ENCODE data around the gene PABPN1. TPM values are rescaled to one million over a fixed set of nuclear protein-coding genes. Genes with fewer than 3 reads are reported as not detected.

Gene PABPN1
- total RNA-seq, 1 donor from 2014 or later: 134 TPM

DNA sequence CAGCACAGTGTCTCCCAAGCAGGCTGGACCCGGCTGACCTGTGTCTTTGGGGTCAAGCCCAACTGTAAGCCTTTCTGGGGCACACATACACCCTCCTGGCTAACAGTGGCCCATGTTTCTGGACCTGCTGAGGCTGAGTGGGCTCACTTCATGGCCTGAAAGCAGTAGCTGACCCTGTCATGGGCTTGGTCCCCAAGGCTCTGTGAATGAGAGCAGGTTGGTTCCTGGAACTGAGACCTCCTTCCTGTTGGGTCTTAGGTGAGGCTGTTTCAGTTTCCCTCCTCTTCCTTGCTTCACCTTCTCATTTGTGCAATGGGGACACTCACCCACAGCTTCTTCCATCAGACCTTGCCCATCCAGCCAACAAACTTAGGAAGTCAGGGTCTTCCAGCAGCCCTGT, 50.6 kb downstream of the PABPN1 start:
- FAIRE-seq: no peak
- no peaks in the 10 kb centered on the region for H3K36me3 ChIP-seq (ENCODE audit: control insufficient read depth, insufficient read depth, low read length)
- H3K27me3 ChIP-seq (ENCODE audit: control insufficient read depth, insufficient read depth, low read length): no peaks in the 10 kb centered on the region
- no peak for DNase-seq (ENCODE audit: low read depth)
- TF ChIP-seq, protein P1, sequence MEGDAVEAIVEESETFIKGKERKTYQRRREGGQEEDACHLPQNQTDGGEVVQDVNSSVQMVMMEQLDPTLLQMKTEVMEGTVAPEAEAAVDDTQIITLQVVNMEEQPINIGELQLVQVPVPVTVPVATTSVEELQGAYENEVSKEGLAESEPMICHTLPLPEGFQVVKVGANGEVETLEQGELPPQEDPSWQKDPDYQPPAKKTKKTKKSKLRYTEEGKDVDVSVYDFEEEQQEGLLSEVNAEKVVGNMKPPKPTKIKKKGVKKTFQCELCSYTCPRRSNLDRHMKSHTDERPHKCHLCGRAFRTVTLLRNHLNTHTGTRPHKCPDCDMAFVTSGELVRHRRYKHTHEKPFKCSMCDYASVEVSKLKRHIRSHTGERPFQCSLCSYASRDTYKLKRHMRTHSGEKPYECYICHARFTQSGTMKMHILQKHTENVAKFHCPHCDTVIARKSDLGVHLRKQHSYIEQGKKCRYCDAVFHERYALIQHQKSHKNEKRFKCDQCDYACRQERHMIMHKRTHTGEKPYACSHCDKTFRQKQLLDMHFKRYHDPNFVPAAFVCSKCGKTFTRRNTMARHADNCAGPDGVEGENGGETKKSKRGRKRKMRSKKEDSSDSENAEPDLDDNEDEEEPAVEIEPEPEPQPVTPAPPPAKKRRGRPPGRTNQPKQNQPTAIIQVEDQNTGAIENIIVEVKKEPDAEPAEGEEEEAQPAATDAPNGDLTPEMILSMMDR (IDR thresholded peaks at IDR 0.05; ENCODE audit: insufficient read depth, low read length, severe bottlenecking): no peak
- H3K4me3 ChIP-seq (ENCODE audit: low read depth, low read length): no peak overlapping the region

DNA sequence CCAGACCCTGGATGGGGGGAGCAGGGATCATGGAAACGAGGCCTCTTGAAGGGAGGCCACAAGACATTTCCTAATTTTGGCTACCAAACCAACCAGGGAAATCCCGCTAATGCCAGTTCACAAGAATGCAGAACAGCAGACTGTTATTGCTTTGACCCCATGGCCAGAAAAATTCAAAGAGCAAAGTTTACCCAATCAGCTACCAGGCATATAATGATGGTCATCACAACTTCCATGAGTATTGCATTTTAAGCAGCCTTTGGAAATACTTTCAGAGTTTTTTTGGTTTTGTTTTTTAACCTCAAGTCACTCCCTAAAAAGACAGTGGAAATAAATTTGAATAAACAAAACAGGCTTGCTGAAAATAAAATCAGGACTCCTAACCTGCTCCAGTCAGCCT, 51.3 kb downstream of the PABPN1 start, which contains the start of gene IL25:
Gene IL25, plus strand, starts transcription at position 301 of the 400 bp plus-strand sequence.
- Histone ChIP-seq H3K27me3 (ENCODE audit: control insufficient read depth, insufficient read depth, low read length) (no peaks in the 10 kb centered on the region), H3K36me3 (ENCODE audit: control insufficient read depth, insufficient read depth, low read length) (no peaks in the 10 kb centered on the region), H3K4me3 (ENCODE audit: low read depth, low read length) (no peak within 1 kb of the TSS)
- DNase-seq (ENCODE audit: low read depth): no peak
- TF ChIP-seq, protein P1 (IDR thresholded peaks at IDR 0.05; ENCODE audit: insufficient read depth, low read length, severe bottlenecking): no peak
- FAIRE-seq: no peak

DNA sequence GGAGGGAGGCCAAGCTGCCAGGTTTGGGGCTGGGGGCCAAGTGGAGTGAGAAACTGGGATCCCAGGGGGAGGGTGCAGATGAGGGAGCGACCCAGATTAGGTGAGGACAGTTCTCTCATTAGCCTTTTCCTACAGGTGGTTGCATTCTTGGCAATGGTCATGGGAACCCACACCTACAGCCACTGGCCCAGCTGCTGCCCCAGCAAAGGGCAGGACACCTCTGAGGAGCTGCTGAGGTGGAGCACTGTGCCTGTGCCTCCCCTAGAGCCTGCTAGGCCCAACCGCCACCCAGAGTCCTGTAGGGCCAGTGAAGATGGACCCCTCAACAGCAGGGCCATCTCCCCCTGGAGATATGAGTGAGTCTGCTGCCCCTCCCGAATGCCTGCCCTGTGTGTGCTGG, 51.8 kb downstream of the PABPN1 start:
- Histone ChIP-seq H3K27me3 (ENCODE audit: control insufficient read depth, insufficient read depth, low read length) (no peaks in the 10 kb centered on the region), H3K4me3 (ENCODE audit: low read depth, low read length) (no peak overlapping the region), H3K36me3 (ENCODE audit: control insufficient read depth, insufficient read depth, low read length) (no peaks in the 10 kb centered on the region)
- DNase-seq (ENCODE audit: low read depth) (no peak), FAIRE-seq (no peak)
- TF ChIP-seq, protein P1 (IDR thresholded peaks at IDR 0.05; ENCODE audit: insufficient read depth, low read length, severe bottlenecking): no peak

Other genes with a start within 250 kb of the PABPN1 start
- gene ACIN1, start 226.3 kb upstream of the PABPN1 start, total RNA-seq: 45.3 and 45.5 TPM in 2 replicates
- 51.9 and 59.1 TPM in 2 replicates for gene C14orf119, start 226.0 kb upstream of the PABPN1 start, total RNA-seq
- gene CIROP, start 216.5 kb upstream of the PABPN1 start, total RNA-seq: not detected in 2 replicates
- not detected in 2 replicates for gene CEBPE, start 202.2 kb upstream of the PABPN1 start, total RNA-seq
- 1.1 and 9.0 TPM in 2 replicates for gene SLC7A8, start 137.8 kb upstream of the PABPN1 start, total RNA-seq
- not detected in 2 replicates for gene RNF212B, start 83.5 kb upstream of the PABPN1 start, total RNA-seq
- 5.0 and 6.3 TPM in 2 replicates for gene HOMEZ, start 35.3 kb upstream of the PABPN1 start, total RNA-seq
- gene PPP1R3E, start 18.6 kb upstream of the PABPN1 start, total RNA-seq: 2.9 and 3.4 TPM in 2 replicates
- 25.0 and 31.7 TPM in 2 replicates for gene BCL2L2, start 14.6 kb upstream of the PABPN1 start, total RNA-seq
- 0.79 and 0.90 TPM in 2 replicates for gene SLC22A17, start 31.4 kb downstream of the PABPN1 start, total RNA-seq
- 2.4 and 5.4 TPM in 2 replicates for gene EFS, start 43.7 kb downstream of the PABPN1 start, total RNA-seq
- gene IL25, start 51.4 kb downstream of the PABPN1 start, total RNA-seq: not detected in 2 replicates
- not detected in 2 replicates for gene CMTM5, start 55.6 kb downstream of the PABPN1 start, total RNA-seq
- not detected in 2 replicates for gene MYH6, start 86.8 kb downstream of the PABPN1 start, total RNA-seq
- not detected in 2 replicates for gene MYH7, start 114.2 kb downstream of the PABPN1 start, total RNA-seq
- 61.6 and 67.4 TPM in 2 replicates for gene NGDN, start 148.2 kb downstream of the PABPN1 start, total RNA-seq
- gene ZFHX2, start 230.3 kb downstream of the PABPN1 start, total RNA-seq: 0.13 and 0.26 TPM in 2 replicates
- gene THTPA, start 234.8 kb downstream of the PABPN1 start, total RNA-seq: 3.6 and 4.5 TPM in 2 replicates
- gene AP1G2, start 246.3 kb downstream of the PABPN1 start, total RNA-seq: 40.5 and 44.4 TPM in 2 replicates

Data from bronchial epithelial cell (primary cell).